K562 (cell line): Measurements from ENCODE around the gene ITGB2. TPM values are rescaled to one million over a fixed set of nuclear protein-coding genes. Genes with fewer than 3 reads are reported as not detected.
A peak's percentile ranks its signal among the peaks of the same experiment; 100 is the strongest.

ENCODE experiments used
- ATAC-seq: fragments of 200-7000 bp; cut with Tn5 transposase; 3 replicates; pipeline ENCODE4 v1.9.1; 2020; ENCODE audit warnings: moderate library complexity
- BruUV-seq: library from RNA; stranded (reverse); fragments of 400-500 nt; replicated peaks from 2 replicates; lab custom pipeline; 2021; lab: Mats Ljungman, UMichigan
- CTCF ChIA-PET: fragments of 300-600 bp; formaldehyde crosslinking; extraction: SDS; loops from one replicate; lab custom pipeline; 2021; ENCODE audit warnings: low intra/inter-chr PET ratio; lab: Yijun Ruan, JAX
- POLR2A ChIA-PET: fragments of 300-600, 350-650 bp; sonication (Branson Sonifier 250); formaldehyde crosslinking; extraction: SDS; loops from one replicate; lab custom pipeline; 2021; ENCODE audit warnings: antibody characterized with exemption, inconsistent platforms; lab: Yijun Ruan, JAX
- DNase-seq, 4 experiments: peaks; one replicate each; pipeline versions ENCODE4 v3.0.0 to v3.0.0-alpha.2; 2011 to 2018; ENCODE audit warnings: low spot score in 3 of 4, mixed read lengths in 3 of 4; ENCODE audit errors: extremely low read depth in 1 of 4
- FAIRE-seq: peaks from 2 replicates; lab custom pipeline; 2011; peaks lifted over from hg19 to GRCh38; lab: Jason Lieb, UNC
- H2AFZ ChIP-seq: 2 replicates; pipeline ENCODE4 v1.6.0; 2011; ENCODE audit warnings: low read depth, low read length, control low read depth, inconsistent platforms
- H3K27ac ChIP-seq: fragments of 200-600 bp; 3 replicates; pipeline ENCODE4 v1.8.0; 2011; ENCODE audit warnings: low read depth, mild to moderate bottlenecking, control low read depth, inconsistent platforms, low read length, moderate library complexity, mixed read lengths; ENCODE audit errors: extremely low read depth
- H3K27me3 ChIP-seq, 2 experiments: fragments of 300-600 bp in 1 of 2; 2 replicates in 1 of 2; 3 replicates in 1 of 2; pipeline versions ENCODE4 v1.6.0 to v1.8.0; 2011; ENCODE audit warnings: inconsistent platforms in 2 of 2, low read length in 2 of 2, mild to moderate bottlenecking in 1 of 2, mixed read lengths in 1 of 2, moderate library complexity in 1 of 2; ENCODE audit not compliant: control insufficient read depth in 2 of 2, insufficient read depth in 2 of 2
- H3K36me3 ChIP-seq: fragments of 300-600 bp; 3 replicates; pipeline ENCODE4 v1.8.0; 2011; ENCODE audit warnings: mild to moderate bottlenecking, low read length, inconsistent platforms; ENCODE audit not compliant: control insufficient read depth, insufficient read depth
- H3K4me1 ChIP-seq, 2 experiments: fragments of 200-600 bp in 1 of 2; replicated peaks in 1 of 2; 2 replicates in 1 of 2; 3 replicates in 1 of 2; pipeline versions ENCODE4 v1.5.1 to v1.8.0; 2011; ENCODE audit warnings: inconsistent platforms in 2 of 2, low read length in 2 of 2, mild to moderate bottlenecking in 1 of 2, mixed read lengths in 1 of 2, moderate library complexity in 1 of 2; ENCODE audit not compliant: control insufficient read depth in 2 of 2, insufficient read depth in 2 of 2
- H3K4me2 ChIP-seq: 2 replicates; pipeline ENCODE4 v1.6.1; 2011; ENCODE audit warnings: low read length, control low read depth, inconsistent platforms, mixed read lengths; ENCODE audit not compliant: insufficient read depth
- H3K4me3 ChIP-seq: fragments of 200-600 bp; sonication (generic), shearing (Covaris generic); 2 replicates; pipeline ENCODE4 v1.5.1; 2016; ENCODE audit warnings: control low read depth, inconsistent platforms
- H3K79me2 ChIP-seq: fragments of 200-600 bp; 3 replicates; pipeline ENCODE4 v1.8.0; 2011; ENCODE audit warnings: low read length, inconsistent platforms; ENCODE audit not compliant: control insufficient read depth, insufficient read depth
- H3K9ac ChIP-seq, 2 experiments: 2 replicates each; pipeline versions ENCODE4 v1.6.0 to v1.6.1; 2011; ENCODE audit warnings: low read depth in 2 of 2, low read length in 2 of 2, control low read depth in 1 of 2, inconsistent platforms in 1 of 2, mild to moderate bottlenecking in 1 of 2, mixed read lengths in 1 of 2; ENCODE audit not compliant: insufficient read depth in 1 of 2
- H3K9me1 ChIP-seq: one replicate; pipeline ENCODE4 v1.6.0; 2011; ENCODE audit warnings: inconsistent platforms, mild to moderate bottlenecking, low read length, moderate library complexity; ENCODE audit not compliant: control insufficient read depth, insufficient read depth
- H3K9me3 ChIP-seq: replicated peaks from 2 replicates; pipeline ENCODE4 v1.5.1; 2011; ENCODE audit warnings: low read depth, low read length, inconsistent platforms; ENCODE audit not compliant: control insufficient read depth, insufficient read depth
- H4K20me1 ChIP-seq: replicated peaks from 2 replicates; pipeline ENCODE4 v1.6.1; 2011; ENCODE audit warnings: low read length, inconsistent platforms, mixed read lengths; ENCODE audit not compliant: control insufficient read depth, insufficient read depth
- BMI1 ChIP-seq: fragments of 150-350 bp; IDR thresholded peaks from 2 replicates; pipeline ENCODE4 v1.6.1; 2014; ENCODE audit warnings: low read length
- CCNT2 ChIP-seq: IDR thresholded peaks from 2 replicates; pipeline ENCODE4 v1.6.1; 2011; ENCODE audit warnings: borderline replicate concordance, low read depth, mild to moderate bottlenecking, moderate library complexity, mixed read lengths, low read length; ENCODE audit not compliant: insufficient read length; ENCODE audit errors: extremely low read depth
- CEBPG ChIP-seq, 3 experiments: fragments of 200-800 bp in 1 of 3; sonication (Bioruptor generic) in 1 of 3; sonication (generic) in 1 of 3; formaldehyde crosslinking in 1 of 3; IDR thresholded peaks in 2 of 3; conservative IDR thresholded peaks in 1 of 3; 2 replicates each; pipeline versions ENCODE4 v1.6.1 to v1.8.0; 2016 to 2022; ENCODE audit warnings: missing compliant biosample characterization in 2 of 3, missing genetic modification characterization in 2 of 3, mild to moderate bottlenecking in 1 of 3, missing genetic modification reagents in 1 of 3
- CXXC5 ChIP-seq: fragments of 250-450 bp; sonication (Bioruptor Pico); IDR thresholded peaks from 2 replicates; pipeline ENCODE4 v1.8.0; 2022; ENCODE audit warnings: inconsistent platforms, mild to moderate bottlenecking, moderate library complexity
- ELF2 ChIP-seq: fragments of 250-450 bp; sonication (Bioruptor Pico); IDR thresholded peaks from 2 replicates; pipeline ENCODE4 v1.5.0; 2021; ENCODE audit warnings: mild to moderate bottlenecking
- FOSL1 ChIP-seq: fragments of 200-800 bp; sonication (Bioruptor generic); conservative IDR thresholded peaks from 2 replicates; pipeline ENCODE4 v1.6.1; 2016; ENCODE audit warnings: missing genetic modification characterization, missing compliant biosample characterization
- GABPA ChIP-seq: fragments of 200-800 bp; sonication (Bioruptor generic); conservative IDR thresholded peaks from 2 replicates; pipeline ENCODE4 v1.6.1; 2016; ENCODE audit warnings: low read depth, missing genetic modification characterization, missing compliant biosample characterization
- SETDB1 ChIP-seq: IDR thresholded peaks from one replicate; pipeline ENCODE4 v1.6.1; 2012; ENCODE audit warnings: low read length, control low read depth, inconsistent platforms
- SIRT6 ChIP-seq: IDR thresholded peaks from one replicate; pipeline ENCODE4 v1.6.1; 2012; ENCODE audit warnings: low read depth, mild to moderate bottlenecking, control low read depth, inconsistent platforms, low read length, moderate library complexity
- TEAD1 ChIP-seq, 2 experiments: fragments of 450-650 bp in 1 of 2; sonication (generic) in 1 of 2; formaldehyde crosslinking; IDR thresholded peaks; 2 replicates each; pipeline versions ENCODE4 v1.4.0 to v1.8.0; 2020 to 2022; ENCODE audit warnings: mild to moderate bottlenecking in 2 of 2, missing genetic modification reagents in 1 of 2
- ZFPM2 ChIP-seq: fragments of 250-450 bp; sonication (Bioruptor Pico); IDR thresholded peaks from 2 replicates; pipeline ENCODE4 v1.5.1; 2022; ENCODE audit warnings: mild to moderate bottlenecking
- ZNF140 ChIP-seq: fragments of 250-450 bp; sonication (Bioruptor Pico); IDR thresholded peaks from 2 replicates; pipeline ENCODE4 v1.8.0; 2021; ENCODE audit warnings: moderate library complexity, mild to moderate bottlenecking, inconsistent platforms
- ZNF24 ChIP-seq: fragments of 450-650 bp; IDR thresholded peaks from 2 replicates; pipeline ENCODE4 v1.6.1; 2016
- ZNF445 ChIP-seq: fragments of 250-450 bp; sonication (Bioruptor Pico); IDR thresholded peaks from 2 replicates; pipeline ENCODE4 v1.4.0; 2020; ENCODE audit warnings: low read depth, mild to moderate bottlenecking, moderate library complexity
- WGBS: fragments of 100-300 bp; shearing (Covaris generic); methylation state at CpG from one replicate; pipeline ENCODE4 v1.1.6; 2016; ENCODE audit warnings: low coverage, mixed read lengths; ENCODE audit not compliant: insufficient coverage; ENCODE audit errors: missing lambda C conversion rate; 5-methylcytosine and 5-hydroxymethylcytosine counted together
- in situ Hi-C: fragments of 300-500 bp; cut with MboI; formaldehyde crosslinking; loops from 4 replicates; pipeline ENCODE4 v1.15.0; 2018; ENCODE audit warnings: inconsistent platforms, mixed read lengths
- intact Hi-C: fragments of 100-400 bp; cut with micrococcal nuclease; formaldehyde crosslinking; loops from 2 replicates; pipeline ENCODE4 v1.14.2; 2022
- polyA plus RNA-seq, 8 experiments: library from polyadenylated mRNA; depleted of rRNA in 4 of 8; stranded (reverse) in 5 of 8; unstranded in 3 of 8; fragments of >200 nt; fragmentation: Nextera tagmentation in 2 of 8; fragmentation: Illumina TruSeq in 1 of 8; extraction: Ambion mirVana in 2 of 8; extraction: Trizol in 1 of 8; gene quantifications; 2 replicates each; pipeline versions ENCODE4 v1.2.1 to v1.2.3, GENCODE V29; 2011 to 2014; ENCODE audit warnings: inconsistent platforms in 1 of 8, missing spikeins in 1 of 8
- total RNA-seq, 7 experiments: library from RNA; depleted of rRNA in 6 of 7; stranded (reverse); fragments of >200 nt in 6 of 7; fragmentation: Illumina TruSeq in 2 of 7; extraction: Trizol in 2 of 7; gene quantifications; 2 replicates each; pipeline versions ENCODE4 v1.2.1 to v1.2.3, GENCODE V29; 2011 to 2021; ENCODE audit warnings: low replicate concordance in 1 of 7

The ITGB2 gene
- total and polyA plus RNA-seq, 9 of the 15 experiments (the other 6 are each of a cell fraction or from before 2014, with no cell fraction given): 0.07 to 1.3 (median 0.51) TPM; not detected in 2

DNA sequence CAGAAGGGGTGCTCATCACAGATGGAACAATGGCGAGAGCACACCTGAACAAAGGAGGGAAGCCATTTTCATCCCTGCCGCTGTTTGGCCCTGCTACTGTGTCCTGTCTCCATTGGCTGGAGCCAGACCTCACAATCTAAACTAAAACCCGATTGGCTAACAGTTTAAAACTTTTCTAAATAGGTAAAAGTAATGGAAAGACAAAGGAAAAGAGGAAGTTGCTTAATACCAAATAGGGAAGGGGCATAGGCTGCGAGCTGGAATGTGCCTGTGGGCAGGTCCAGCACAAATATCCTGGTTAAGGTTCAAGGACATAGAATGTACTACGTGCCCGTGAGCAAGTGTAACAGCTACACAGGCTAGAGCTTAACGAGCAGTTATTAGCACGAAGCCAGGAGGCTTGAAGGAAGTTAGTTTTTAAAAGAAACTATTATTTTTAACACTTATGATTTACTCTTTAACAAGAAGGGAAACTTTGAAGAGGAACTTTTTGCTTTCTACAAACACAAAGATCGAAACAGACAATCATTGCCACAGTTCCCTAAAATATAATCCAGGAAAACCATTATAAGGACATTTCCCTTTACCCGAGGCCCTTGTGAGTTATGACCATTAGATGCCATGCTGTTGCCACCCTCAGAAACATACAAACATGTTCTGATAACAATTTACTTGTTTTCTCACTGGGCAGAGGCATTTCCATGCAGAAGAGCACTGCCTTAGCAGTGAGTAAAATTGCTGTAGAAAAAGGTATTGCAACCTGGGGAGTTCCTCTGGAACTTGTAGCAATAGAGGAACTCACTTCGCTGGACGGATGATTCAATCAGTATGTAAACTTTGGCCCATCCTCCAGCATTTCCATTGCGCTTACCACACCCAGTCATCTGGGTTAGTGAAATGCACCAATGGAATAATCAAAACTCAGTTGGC is 42.4 kb downstream of the ITGB2 start:
- Histone ChIP-seq H3K4me3 (no peak overlapping the region), H3K36me3 (no peaks in the 10 kb centered on the region), H3K79me2 (peaks cover 2% of the 10 kb centered on the region; the same call in 1 of the 3 replicates), H3K27me3 (no peaks in the 10 kb centered on the region), H3K4me1 (peaks cover 32 to 42% of the 10 kb centered on the region in 2 experiments), H3K9me3 (no peaks in the 10 kb centered on the region), H3K9me1 (no peaks in the 10 kb centered on the region), H3K4me2 (peak overlapping the region; percentile 66; the same call in 1 of the 2 replicates), H2AFZ (peak overlapping the region; percentile 85), H4K20me1 (no peaks in the 10 kb centered on the region), H3K9ac (peak overlapping the region in 1 of 2 experiments; percentile 48; a peak in 2 of 4 replicates), H3K27ac (peak overlapping the region; percentile 53)
- POLR2A ChIA-PET: interaction anchor here (0.7 to 1.0 kb wide), 2 partner anchors 12 to 59 kb away, joined by 3 read pairs; no protein-coding TSS in a partner anchor
- 29% methylated on average over 13 of the region's 13 CpGs for WGBS
- CTCF ChIA-PET: no interaction called here
- intact Hi-C loops (no loop called here), in situ Hi-C loops (no loop called here)
- BruUV-seq: TSS peak; percentile 95
- ATAC-seq: peak; percentile 73
- DNase-seq: peak in 2 of 4 experiments; percentile 59 to 72
- peak; percentile 67 for FAIRE-seq
- no peak for TF ChIP-seq ZNF140 (CRISPR knock-in tag)
- TF ChIP-seq SETDB1: no peak
- no peak for TF ChIP-seq SIRT6
- TF ChIP-seq TEAD1 (CRISPR knock-in tag; IDR thresholded peaks at IDR 0.05): peak in 1 of 2 experiments; percentile 12; a peak in 1 of 4 replicates
- TF ChIP-seq CEBPG (CRISPR knock-in tag; IDR thresholded peaks at IDR 0.05): peak; percentile 90
- TF ChIP-seq CEBPG (tag; conservative IDR thresholded peaks at IDR 0.05 in 1 of 2, IDR thresholded peaks at IDR 0.05 in 1 of 2): peak; percentile 83 to 89
- TF ChIP-seq FOSL1: peak; percentile 79
- no peak for TF ChIP-seq ZFPM2 (CRISPR knock-in tag)
- TF ChIP-seq GABPA (tag): no peak; the same call in 1 of the 2 replicates
- peak; percentile 32; the same call in 1 of the 2 replicates for TF ChIP-seq CXXC5
- TF ChIP-seq CCNT2: no peak
- no peak for TF ChIP-seq ZNF24
- TF ChIP-seq ELF2 (CRISPR knock-in tag): no peak
- no peak for TF ChIP-seq ZNF445 (CRISPR knock-in tag)
- no peak for TF ChIP-seq BMI1
